Measurements from ENCODE around the gene CASTOR1.

CASTOR1 gene

GRCh38 chr22:30244066-30244465 lies 45.2 kb downstream of the CASTOR1 start:
- DNase-seq, result no peak

DNA sequence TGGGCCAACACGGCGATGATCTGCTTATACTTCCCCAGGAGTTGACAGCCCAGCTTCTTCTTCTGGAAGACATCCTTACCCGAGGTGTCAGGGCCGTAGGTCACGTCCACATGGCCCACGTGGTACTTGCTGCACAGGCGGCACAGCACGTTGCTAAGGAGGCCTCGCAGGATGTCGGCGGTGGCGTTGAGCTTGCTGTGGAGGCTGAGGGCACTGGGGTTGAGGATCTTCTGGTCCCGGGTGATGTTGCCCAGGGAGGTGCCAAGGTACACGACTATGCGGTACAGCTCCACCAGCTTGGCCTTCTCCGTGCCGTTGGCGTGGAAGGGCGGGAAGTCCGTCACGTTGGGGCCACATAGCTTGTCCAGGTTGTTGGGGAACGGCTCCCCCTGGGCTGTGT lies 45.6 kb downstream of the CASTOR1 start:
- DNase-seq, result no peak

GRCh38 chr22:30241576-30242371 lies 47.5 kb downstream of the CASTOR1 start:
- DNase-seq, result no peak

- no peak for DNase-seq
Observed at GRCh38 chr22:30240541-30241417, 48.5 kb downstream of the CASTOR1 start.

GRCh38 chr22:30239488-30240405 lies 49.6 kb downstream of the CASTOR1 start:
- DNase-seq, result no peak

DNA sequence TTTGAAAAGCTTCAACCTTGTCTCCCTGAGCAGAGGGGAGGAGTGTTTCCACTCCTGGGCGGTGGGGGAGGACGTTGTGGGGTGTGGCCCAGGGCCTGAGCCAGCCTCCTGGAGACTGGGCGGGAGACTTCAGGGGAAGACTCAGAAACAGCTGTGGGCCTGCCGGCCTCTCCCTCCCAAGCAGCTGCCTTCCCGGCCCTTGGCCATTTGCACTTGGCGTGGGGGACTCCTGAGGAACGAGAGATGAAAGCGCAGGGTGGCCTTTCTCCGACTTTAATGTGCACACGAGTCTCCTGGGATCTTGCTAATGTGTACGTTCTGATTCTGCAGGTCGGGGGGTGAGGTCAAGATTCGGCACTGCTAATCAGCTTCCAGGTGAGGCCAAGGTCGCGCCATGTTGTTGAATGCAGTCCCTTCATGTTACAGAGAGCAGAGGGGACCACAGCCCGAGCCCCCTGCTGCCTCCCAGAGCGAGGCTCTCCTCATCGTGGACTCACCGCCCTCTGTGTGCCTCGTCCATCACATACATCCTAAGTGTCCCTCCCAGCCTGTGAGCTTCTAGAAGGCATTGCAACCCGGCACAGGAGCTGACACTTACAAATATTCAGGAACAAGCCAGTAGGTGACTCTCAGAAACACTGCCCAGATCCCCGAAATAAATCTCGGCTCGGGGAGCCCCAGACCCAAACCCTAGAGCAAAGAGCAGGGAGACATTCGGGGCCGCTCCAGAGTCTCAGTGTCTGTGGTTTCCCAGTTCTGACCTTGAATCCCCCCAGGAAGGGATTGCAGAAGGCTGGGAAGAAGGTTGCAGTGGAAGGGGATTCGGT lies 50.4 kb downstream of the CASTOR1 start:
- no peak for DNase-seq

DNA sequence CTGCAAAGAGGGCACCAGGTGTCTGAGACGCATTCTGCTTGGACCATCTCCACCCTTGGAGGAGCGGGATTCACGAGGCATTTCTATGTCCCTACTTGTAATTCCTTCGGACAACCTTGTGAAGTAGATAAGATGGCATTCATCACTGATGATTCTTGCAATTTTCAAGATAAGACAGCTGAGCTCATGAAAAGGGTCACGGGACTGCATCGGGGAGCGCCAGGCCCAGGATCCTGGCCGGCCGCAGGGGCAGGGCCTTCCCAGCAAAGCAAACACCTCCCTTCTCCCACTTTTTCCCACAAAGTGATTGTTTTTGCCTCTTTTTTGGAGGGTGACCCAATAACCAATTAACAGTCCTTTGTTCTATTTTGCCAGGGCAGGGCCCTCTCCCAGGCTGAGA lies 51.2 kb downstream of the CASTOR1 start:
- no peak for DNase-seq

DNA sequence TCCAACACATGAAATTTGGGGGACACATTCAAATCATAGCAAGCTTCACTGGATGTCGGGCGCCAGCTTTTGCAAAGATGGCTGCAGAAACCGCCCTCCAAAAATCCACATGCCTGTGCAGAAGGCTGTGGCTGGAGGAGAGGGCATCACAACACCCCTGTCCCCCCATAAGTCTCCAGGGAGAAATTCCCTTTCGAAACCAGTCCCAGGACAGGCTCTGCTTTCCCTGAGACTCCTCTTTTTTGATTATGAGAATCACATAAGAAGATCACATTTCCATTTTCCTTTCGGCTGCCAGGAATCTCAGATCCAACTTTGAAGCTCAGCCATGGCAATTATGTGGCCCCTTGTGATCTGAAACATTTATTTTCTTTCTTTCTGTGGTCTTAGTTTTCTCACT lies 52.4 kb downstream of the CASTOR1 start:
- no peak for DNase-seq

- DNase-seq, result no peak
Observed at GRCh38 chr22:30235687-30236170, 53.6 kb downstream of the CASTOR1 start.

All from activated CD4-positive, CD25-positive, alpha-beta regulatory T cell (primary cell).